NCI-H146 treated with DMSO at 0.1 percent for 48 hours (cell line): Measurements from ENCODE around the gene TEAD4.

ENCODE experiments used
- DNase-seq: peaks from one replicate; lab custom pipeline; 2025; ENCODE audit not compliant: unreplicated experiment; lab: John Stamatoyannopoulos, UW

Gene TEAD4

DNA sequence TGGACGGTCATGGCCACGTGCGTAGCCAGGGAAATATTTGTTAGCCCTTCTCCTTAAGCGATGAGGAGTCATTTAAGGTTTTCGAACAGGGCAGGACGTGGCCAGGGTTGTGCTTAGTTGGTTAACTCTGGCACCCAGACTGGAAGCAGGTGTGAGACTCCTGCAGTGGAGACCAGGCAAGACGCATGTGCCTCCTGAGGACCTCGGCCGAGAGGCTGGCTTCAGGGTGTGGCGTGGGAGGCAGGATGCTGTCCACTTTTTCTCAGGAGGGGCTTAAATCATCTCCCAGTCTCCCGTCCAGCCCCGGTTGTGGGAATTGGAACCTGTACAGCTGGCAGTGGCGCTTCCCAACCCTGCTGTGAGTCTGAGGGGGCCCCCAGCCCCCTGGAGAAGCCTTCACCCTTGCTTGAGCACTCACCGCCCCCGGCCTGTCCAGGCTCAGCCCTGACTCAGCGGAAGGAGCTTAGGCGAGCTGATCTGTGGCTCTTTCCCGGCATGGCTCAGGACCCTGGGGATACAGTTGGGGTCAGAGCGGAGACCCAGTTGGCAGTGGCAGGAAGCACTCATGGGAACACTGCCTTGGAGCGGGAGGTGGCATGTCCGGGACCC is 71.7 kb downstream of the TEAD4 start:
- no peak for DNase-seq

DNA sequence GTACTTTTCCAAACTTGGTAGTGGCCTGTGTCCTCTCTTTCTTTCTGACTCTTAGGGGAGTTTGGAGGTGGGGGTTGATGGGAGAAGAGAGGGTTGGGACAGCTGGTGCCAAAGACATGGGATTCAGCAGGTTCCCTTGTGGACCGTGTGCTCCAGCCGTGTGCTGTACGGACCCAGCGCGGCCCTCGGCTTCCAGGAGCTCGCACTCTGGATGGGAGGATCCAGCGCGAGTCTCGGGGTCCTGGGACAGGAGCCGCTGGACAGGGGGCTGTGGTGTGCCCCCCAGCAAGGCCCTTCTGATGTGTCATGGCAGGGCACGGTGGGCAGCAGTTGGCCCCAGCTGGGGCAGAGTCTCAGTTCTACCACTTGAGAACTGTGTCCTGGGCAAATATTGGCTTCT is 73.0 kb downstream of the TEAD4 start:
- DNase-seq, result no peak

DNA sequence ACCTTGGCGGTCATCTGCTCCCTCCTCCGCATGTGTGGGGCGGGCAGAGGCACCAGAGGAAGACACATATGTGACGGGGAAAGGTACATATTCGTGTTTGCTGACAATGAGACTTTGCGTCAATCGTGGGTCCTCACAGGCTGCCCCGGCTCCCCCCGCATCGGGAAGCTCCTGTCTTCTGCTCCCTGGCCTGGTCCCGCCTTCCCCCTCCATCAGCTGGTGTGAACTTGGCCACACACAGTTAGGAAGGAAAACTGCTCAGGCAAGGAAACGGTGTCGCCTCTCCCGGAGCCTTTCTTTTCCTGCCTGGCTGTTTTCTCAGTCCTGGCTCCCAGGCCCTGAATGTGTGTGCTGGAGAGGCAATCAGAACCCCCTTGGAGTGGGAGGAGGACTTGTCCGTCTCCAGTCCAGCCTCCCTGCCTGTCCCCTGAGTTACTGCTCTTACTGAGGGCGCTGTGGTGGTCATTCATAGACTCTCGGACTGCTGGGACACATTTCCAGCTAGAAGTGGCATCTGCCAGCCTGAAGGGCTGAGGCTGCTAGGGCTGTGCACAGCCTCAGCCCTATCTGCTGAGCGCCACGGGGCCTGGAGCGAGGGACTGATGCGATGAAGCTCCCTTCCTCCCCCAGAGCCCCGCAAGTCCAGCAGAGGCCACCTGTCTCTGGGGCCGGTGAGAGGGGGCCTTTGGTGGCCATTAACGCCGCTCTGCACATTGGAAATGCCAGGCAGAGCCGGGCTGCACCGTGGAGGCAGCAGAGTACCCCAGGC is 73.8 kb downstream of the TEAD4 start:
- DNase-seq, result no peak

DNA sequence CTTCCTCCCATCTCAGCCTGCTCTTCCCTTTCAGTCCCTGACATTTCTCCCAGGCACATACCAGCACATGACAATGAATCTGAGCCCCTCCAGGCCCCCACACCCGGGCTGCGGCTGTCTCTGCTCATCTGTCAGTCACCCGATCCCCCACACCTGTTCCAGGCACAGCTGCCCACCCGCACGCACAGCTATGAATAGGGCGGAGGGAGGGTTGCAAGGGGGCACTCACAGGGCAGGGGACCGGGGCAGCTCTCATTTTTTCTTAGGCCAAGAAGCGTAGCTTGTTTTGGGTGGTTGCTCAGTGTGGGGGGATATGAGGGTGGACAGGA is 74.3 kb downstream of the TEAD4 start:
- DNase-seq, result no peak

DNA sequence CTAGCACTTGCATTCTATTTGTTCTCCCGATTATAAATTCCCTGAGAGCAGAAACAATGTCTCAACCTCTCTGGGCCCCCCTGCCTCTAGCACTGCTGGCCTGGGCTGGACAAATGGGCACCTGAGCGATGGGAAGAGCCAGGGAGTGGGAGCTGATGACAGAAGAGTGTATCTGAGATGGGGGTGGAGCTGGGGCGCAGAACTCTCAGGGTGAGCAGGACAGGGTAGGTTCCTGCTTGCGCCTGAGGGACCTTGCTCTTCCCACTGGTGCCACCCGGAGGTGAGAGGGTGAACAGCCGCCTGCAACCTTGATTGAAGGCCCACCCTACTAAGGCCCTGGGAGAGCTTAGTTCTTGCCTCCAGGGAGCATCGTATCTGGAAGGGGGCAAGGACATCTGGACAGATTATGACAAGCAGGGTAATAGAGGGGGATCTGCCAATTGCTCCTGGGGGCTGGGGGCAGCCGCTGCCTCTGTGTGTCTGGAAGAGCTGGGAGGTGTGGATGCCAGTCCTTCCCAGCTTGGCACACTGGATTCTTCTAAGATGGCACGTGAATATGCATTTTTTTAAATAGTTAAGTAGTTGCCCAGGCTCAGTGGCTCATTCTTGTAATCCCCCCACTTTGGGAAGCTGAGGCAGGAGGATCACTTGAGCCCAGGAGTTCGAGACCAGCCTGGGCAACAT is 75.0 kb downstream of the TEAD4 start:
- DNase-seq, result peak; percentile 21

DNA sequence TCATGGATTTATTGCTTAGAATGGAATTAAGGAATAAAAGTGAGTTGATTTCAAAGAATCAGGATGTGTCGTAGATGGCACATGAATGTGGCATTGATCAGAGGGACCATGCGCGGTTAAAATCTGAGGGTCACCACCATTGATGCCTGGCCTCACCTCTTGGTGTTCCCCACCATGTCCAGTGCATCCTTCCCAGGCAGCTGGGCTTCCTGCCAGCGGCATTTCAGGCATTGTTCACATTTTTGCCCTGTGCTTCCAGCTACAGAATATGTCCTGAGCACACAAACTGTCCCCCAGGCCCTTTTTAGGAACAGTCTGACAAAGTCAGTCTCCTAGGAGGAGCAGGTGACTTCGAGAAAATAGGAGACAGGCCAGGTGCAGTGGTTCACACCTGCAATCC is 76.0 kb downstream of the TEAD4 start:
- no peak for DNase-seq

DNA sequence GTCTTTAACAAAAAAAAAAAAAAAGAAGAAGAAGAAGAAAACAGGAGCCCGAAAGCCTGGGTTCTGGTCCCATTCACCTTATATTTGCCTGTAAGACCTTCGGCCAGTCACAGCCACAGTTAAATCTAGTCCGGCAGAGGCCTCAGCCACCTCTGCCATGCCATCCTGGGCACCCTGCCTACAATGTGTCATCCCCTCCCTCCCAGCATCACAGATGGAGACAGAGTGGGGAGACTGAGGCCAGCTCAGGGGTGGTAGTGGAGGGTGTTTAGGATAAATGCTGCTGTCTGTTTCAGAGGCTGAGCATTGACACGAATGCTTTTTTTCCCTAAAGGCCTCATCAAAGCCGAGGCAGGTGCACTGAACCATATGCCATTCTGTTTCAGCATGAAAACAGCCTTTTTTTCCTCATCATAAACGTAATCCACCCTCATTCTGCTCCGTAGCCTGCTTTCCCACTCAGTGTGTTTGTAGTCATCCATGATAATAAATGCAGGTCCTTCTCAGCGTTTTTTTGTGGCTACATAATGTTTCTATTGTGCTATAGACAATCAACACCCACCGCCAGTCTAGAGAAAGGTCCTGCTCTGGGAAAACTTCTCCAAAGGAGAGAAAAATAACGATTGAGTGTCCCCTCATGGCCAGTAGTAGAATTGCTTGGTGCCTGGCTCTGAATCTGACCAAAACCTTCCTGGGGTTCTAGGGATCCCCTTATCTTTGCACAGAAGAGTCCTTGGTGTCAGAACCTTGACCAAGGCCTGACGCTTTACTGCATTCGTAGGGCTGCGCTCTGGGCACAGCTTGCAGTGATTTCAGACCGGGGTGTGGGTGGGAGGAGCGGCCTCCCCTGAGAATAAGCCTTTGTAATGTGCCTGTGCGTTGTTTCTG is 76.9 kb downstream of the TEAD4 start:
- DNase-seq, result no peak

DNA sequence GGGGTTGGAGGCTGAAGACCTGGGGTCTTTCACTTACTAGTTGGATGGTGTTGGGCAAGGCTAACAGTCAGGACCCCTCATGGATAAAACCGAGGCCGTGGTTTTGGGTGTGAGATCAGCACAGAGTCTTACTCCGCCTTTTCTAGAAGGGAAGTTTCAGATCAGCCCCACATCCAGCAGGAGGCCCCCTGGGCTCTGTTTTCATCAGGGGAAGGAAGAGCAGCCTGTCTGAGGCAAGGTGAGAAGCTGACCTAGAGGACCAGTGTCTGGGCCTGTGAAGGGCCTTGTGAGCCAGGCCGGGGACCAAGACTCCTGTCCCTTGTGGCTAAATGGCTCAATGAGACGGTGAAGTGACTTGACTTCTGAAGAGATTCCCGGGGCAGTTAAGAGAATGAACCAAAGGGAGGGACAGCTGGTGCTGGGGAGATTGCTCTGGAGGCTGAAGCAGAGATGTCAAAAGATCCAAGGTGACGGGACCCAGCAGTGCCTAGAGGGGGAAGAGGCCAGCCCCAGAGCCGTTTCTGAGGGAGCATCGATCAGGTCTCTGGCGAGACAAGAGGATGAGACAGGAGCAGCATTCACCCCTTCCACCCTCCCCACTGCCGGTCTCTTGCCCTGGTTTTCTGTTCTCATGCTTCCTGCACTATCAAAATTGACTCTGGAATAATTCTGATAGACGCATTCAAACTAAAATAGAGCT is 77.9 kb downstream of the TEAD4 start:
- no peak for DNase-seq

DNA sequence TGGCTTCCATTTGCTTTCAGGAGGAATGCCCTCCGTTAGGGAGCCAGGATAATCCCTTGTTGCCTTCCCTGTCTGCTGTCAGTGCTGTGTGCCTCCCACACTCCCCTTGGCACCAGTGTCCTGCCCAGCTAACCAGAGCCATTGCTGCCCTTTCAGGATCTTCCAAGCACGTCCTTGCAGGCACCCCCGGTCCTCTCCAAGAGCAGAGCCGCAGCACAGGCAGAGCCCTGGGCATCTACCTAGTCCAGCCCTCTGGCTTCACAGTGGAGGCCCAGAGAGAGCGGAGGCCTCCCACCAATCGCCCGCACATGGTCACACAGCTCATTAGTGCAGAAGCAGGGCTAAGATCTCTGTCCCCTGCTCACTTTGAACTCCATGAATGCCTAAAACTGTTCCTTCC is 79.0 kb downstream of the TEAD4 start:
- no peak for DNase-seq

DNA sequence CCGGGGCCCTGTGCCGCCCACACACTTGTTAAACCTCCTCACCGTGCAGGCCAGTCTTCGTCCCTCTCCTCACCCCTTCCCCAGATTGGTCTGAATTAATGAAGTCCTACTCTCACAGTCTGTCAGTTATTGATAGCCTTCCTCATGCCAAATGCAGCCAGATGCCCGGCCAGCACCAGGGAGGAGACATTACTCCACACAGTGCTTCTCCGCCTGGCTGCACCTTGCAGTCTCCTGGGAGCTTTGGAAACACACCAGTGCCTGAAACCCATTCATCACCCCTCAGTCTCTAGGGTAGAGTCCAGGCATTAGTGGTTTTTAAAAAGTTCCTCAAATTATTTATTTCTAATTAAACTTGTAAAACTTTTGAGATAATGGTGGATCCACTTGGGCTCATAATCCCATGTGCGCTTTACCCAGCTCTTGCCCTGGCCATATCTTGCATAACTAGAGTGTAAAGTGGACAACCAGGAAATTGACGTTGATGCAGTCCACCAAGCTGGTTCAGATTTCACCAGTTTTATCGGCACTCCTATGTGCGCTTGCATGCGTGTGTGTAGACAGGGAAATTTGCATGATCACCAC is 79.8 kb downstream of the TEAD4 start:
- no peak for DNase-seq

DNA sequence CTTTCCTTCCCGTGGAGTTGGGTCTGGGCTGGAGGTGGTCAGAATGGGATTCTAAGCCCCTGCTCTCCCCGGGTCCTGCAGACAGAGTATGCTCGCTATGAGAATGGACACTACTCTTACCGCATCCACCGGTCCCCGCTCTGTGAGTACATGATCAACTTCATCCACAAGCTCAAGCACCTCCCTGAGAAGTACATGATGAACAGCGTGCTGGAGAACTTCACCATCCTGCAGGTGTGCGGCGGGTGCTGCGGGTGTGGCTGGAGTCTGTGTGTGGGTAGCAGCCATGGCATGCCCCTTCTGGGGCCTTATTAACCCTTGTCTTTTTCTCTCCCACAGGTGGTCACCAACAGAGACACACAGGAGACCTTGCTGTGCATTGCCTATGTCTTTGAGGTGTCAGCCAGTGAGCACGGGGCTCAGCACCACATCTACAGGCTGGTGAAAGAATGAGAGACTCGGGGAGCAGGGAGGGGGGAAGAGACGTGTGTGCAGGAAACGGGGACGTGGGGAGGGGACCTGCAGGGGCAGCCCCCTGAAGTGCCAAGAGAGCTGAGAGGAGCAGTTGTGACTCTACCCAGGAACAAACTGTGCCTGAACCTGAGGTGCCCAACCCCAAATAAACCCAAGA is 80.9 kb downstream of the TEAD4 start:
- DNase-seq, result no peak

DNA sequence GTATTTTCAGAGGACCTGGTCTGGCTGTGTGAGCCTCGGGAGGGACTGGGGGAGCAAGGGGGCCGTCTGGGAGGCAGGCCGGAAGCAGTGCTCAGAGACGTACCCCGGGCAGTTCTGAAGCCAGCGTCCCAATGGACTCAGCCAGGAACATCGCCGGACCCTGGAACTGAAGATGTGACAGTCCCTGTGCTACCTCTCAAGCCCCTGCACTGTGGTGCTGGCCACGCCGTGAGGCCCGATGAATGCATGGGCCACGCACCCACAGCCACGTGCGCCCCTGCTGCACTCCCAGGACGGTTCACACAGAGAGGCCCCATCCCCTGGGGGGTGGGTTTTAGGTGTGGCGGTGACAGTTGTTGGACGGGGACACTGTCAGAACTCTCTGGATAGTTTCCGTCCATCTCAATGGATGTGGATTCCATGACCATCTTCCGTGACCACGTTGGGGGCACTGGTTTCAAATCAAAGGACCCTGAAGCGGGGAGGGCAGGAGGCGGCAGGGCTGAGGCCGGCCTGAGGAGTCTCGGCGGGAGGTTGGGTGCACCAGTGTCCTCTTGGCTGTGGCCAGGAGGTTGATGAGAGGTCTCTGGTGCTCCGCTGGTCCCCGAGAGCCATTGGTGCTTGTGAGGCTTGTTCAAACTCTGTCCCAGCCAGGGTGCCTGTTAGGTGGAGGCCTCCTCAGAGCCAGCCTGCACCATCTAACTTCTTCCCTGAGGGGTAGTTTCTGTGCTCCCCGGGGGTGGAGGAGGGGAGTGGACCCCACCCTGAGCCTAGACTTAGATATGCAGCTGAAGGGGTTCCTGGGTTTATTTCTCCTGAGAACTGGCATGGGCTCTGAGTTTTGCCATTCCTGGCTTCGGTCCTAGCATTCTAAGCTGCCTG is 81.7 kb downstream of the TEAD4 start:
- DNase-seq, result no peak

DNA sequence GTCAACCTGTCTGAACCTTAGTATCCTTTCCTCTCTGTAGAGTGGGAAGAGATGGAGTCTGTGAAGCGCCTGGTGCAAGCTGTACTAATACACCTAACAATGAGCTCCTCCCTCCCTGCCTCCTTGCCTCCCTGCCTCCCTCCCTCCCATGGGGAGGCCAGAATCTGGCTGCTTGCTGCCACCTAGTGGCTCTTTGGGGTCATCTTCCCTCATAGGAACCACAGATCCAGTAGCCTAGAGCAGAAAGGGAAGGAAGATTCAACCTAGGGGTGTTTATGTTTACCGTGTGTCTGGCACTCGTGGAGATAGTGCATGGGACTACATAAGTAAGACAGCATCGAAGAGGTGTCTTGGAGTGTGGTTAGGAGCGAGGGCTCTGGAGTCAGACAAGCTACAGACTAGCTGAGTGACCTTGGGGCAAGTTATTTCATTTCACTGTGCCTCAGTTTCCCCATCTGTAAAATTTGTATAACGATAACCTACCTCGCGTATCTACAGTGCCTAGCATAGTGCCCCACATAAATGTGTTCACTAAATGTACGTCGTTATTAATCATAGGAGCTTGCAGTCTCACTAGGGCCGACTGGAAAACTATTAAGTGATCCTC is 82.5 kb downstream of the TEAD4 start:
- peak; percentile 69 for DNase-seq

DNA sequence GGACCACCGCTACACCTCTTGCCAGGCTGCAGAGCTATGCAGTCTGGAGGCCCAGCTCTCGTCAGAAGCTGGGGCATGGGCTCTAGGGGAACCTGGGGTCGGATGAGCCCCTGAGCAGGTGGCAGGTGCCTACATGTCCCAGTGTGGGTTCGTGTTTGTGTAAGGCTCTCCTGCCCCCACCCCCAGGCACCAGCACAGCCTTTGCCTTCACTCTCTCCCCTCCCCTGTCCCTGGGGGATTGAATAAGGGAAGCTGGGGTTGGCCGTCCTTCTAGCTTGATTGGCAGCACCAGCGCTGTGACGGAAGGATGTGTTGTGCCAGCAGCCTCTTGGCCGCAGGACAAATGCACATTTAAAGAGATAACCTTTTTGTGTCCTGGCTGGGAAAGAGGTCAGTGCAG is 83.2 kb downstream of the TEAD4 start:
- DNase-seq, result no peak

DNA sequence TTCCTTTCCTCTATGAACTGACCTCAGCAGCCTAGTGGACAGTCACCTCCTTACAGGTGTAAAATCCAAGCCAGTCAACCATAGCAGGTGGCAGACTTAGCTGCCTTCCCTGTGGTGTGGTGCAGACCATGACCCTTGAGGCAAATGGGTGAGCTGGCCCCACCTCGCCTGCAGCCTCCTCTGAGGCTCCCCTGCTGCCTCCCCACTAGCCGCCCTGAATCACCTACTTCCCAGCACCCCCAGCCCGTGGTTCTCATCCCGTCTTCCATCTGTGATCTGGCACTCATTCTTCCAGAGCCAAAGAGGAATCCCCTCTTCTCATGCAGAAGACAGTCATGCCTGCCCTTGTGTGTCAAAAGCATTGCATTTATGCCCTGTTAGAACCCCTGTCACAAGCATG is 83.6 kb downstream of the TEAD4 start:
- DNase-seq, result no peak

DNA sequence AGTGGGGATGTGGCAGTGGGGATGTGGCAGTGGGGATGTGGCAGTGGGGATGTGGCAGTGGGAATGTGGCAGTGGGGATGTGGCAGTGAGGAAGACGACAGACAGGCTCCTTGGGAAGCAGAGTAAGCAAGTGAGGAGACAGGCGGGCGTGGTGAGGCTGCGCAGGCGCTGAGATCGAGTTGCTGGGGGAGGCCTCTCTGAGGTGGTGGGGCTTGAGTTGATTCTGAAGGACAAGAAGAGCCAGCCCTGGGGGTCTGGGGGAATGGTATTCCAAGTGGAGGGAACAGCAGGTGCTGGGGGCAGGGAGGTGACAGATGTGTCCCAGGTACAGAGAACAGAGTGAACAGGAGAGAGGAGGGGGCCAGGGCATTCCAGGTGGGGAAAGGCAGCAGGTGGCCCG is 84.2 kb downstream of the TEAD4 start:
- no peak for DNase-seq

DNA sequence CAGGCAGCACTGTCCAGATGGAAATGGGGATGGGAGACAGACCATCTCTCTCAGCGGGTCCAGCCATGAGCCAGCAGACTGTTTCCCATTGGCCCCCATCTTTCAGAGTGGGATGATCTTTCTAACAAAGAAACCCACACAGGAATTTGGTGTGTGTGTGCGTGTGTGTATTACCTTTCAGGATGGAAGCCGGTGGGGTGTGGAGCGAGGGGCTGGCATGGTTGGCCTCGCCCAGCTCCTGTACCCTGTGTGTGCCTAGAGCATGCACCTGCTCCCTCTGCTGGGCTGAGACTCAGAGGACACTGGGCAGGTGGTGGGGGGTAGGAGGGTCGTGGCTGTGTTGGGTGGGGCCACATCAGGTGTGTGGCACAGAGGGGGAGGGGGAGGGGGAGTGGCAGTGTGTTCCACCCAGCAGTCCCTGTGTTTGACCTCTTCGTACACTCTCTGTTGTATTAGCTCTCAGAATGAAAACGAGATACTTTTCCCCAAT is 85.0 kb downstream of the TEAD4 start:
- DNase-seq, result no peak

DNA sequence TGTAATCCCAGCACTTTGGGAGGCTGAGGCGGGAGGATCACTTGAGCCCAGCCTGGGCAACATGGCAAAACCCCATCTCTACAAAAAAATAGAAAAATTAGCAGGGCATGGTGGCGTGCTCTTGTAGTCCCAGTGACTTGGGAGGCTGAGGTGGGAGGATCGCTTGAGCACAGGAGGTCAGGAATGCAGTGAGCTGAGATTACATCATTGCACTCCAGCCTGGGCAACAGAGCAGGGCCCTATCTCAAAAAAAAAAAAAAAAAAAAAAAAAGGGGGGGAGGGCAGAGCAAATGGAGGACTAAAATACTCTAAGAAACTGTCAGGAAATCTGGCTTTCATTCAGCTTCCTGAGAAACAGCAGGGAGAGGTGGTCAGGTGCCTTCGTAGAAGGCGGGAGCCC is 86.3 kb downstream of the TEAD4 start:
- DNase-seq, result no peak

DNA sequence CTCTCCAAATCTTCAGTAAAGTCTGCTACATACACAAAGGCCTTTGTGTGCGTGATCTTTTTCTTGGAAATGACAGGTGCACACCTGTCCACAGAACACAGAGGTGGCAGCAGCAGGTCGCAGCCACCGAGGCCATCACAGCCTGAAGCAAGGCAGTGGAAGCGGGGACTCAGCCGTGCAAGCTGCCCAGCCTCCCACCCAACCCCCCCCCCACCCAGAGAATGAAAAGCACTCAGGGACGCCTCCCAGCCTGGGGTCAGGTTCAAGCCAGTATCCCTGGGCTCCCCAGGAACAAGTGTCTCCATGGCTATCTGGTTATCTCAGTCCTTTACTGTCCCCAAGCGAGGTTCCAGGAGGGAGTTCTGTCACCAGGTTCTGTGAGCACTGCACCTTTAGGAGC is 86.8 kb downstream of the TEAD4 start:
- no peak for DNase-seq
